Kidney (tissue), 14 donors: ENCODE data around the gene ZNF692. TPM values are rescaled to one million over a fixed set of nuclear protein-coding genes. Genes with fewer than 3 reads are reported as not detected.
A peak's percentile ranks its signal among the peaks of the same experiment; 100 is the strongest.

ENCODE experiments used
- DNase-seq, 5 donors: peaks; one replicate each; pipeline ENCODE4 v3.0.0-alpha.2; 2013 to 2020
- FAIRE-seq: peaks from 2 replicates; lab custom pipeline; 2012; peaks lifted over from hg19 to GRCh38; lab: Jason Lieb, UNC
- H3K27ac ChIP-seq, 2 donors: one replicate each; pipeline ENCODE4 v1.7.0; 2013; ENCODE audit warnings: low read depth in 2 of 2, low read length in 2 of 2, inconsistent platforms in 1 of 2
- H3K27me3 ChIP-seq: one replicate; pipeline ENCODE4 v1.7.1; 2013; ENCODE audit warnings: low read length, inconsistent platforms; ENCODE audit not compliant: control insufficient read depth, insufficient read depth
- H3K36me3 ChIP-seq, 3 donors: one replicate each; pipeline versions ENCODE4 v1.7.0 to v1.7.1; 2013; ENCODE audit warnings: low read length in 3 of 3, control low read depth in 1 of 3, inconsistent platforms in 1 of 3; ENCODE audit not compliant: insufficient read depth in 3 of 3, control insufficient read depth in 2 of 3
- H3K4me1 ChIP-seq, 3 donors: one replicate each; pipeline versions ENCODE4 v1.7.0 to v1.7.1; 2013; ENCODE audit warnings: low read length in 3 of 3, inconsistent platforms in 1 of 3, low read depth in 1 of 3; ENCODE audit not compliant: control insufficient read depth in 2 of 3, insufficient read depth in 2 of 3
- H3K4me3 ChIP-seq, 3 donors: one replicate each; pipeline versions ENCODE4 v1.7.0 to v1.8.1; 2013; ENCODE audit warnings: low read length in 3 of 3, control low read depth in 1 of 3, inconsistent platforms in 1 of 3
- H3K9ac ChIP-seq, 3 donors: one replicate each; pipeline versions ENCODE4 v1.7.0 to v1.7.1; 2013; ENCODE audit warnings: low read length in 3 of 3, control low read depth in 1 of 3, inconsistent platforms in 1 of 3
- H3K9me3 ChIP-seq, 3 donors: one replicate each; pipeline versions ENCODE4 v1.7.0 to v1.7.1; 2013; ENCODE audit warnings: low read length in 3 of 3, control low read depth in 1 of 3, inconsistent platforms in 1 of 3; ENCODE audit not compliant: control insufficient read depth in 2 of 3, insufficient read depth in 1 of 3
- CTCF ChIP-seq: IDR thresholded peaks from 3 replicates; pipeline ENCODE4 v1.5.1; 2012; ENCODE audit warnings: mild to moderate bottlenecking, moderate library complexity, borderline replicate concordance; ENCODE audit not compliant: insufficient read depth; ENCODE audit errors: extremely low read depth
- intact Hi-C: fragments of 100-400 bp; cut with DNase I; formaldehyde crosslinking; loops from one replicate; pipeline ENCODE4 v1.11.1; 2022
- polyA plus RNA-seq: library from polyadenylated mRNA; stranded (reverse); fragments of 350-450 nt; fragmentation: Illumina TruSeq; extraction: RNeasy Lipid Tissue Mini Kit (QIAGEN cat#74804); gene quantifications from one replicate; pipeline ENCODE4 v1.2.3, GENCODE V29; 2014; ENCODE audit warnings: low read depth, low replicate concordance; ENCODE audit not compliant: insufficient read depth
- total RNA-seq: library from RNA; stranded (reverse); fragmentation: NEBNext Ultra II Directional; extraction: Animal tissue kit (Norgen Biotek cat#: 25700); gene quantifications from one replicate; pipeline ENCODE4 v1.2.1, GENCODE V29; 2021
- donor health status: control.
- donor health status: control.
- donor health status: control.
- donor health status: control.
- donor health status: control.
- donor health status: DM: yes; HTN: yes; CAD: no.
- donor health status: Normal renal cell carcinoma (clear cell type).

ZNF692 gene
- total and polyA plus RNA-seq, 2 donors from 2014 or later: 29.6 to 34.4 TPM

- H3K9ac ChIP-seq: no peak overlapping the region
- no peak for FAIRE-seq
- no peak overlapping the region for H3K27ac ChIP-seq
- peaks cover 0 to 22% (median 6%) of the 10 kb centered on the region in 3 donors for H3K4me1 ChIP-seq
- no peaks in the 10 kb centered on the region for H3K9me3 ChIP-seq
- H3K36me3 ChIP-seq: peaks cover 0 to 17% (median 14%) of the 10 kb centered on the region in 3 donors
- intact Hi-C loops: no loop called here
- H3K4me3 ChIP-seq: no peak overlapping the region
- DNase-seq: peak in 2 of 5 donors; percentile 42 to 67
- TF ChIP-seq CTCF: peak; percentile 50
- H3K27me3 ChIP-seq: no peaks in the 10 kb centered on the region
Measured at GRCh38 chr1:248841702-248842395, 17.0 kb downstream of the ZNF692 start.

- Histone ChIP-seq H3K9me3 (no peaks in the 10 kb centered on the region), H3K9ac (no peak overlapping the region), H3K4me1 (peaks cover 0 to 22% (median 6%) of the 10 kb centered on the region in 3 donors), H3K4me3 (no peak overlapping the region), H3K36me3 (peaks cover 0 to 9% (median 7%) of the 10 kb centered on the region in 3 donors), H3K27ac (no peak overlapping the region), H3K27me3 (no peaks in the 10 kb centered on the region)
- no peak for DNase-seq
- TF ChIP-seq CTCF: no peak
- intact Hi-C loops: no loop called here
- FAIRE-seq: no peak
Measured at GRCh38 chr1:248840946-248841345, 17.9 kb downstream of the ZNF692 start.

GRCh38 chr1:248839168-248839555 is 19.7 kb downstream of the ZNF692 start:
- TF ChIP-seq CTCF: no peak
- no peak for FAIRE-seq

More at GRCh38 chr1:248839168-248839555, 19.7 kb downstream of the ZNF692 start:
- H3K4me3 ChIP-seq: peak overlapping the region; percentile 81 to 92 (median 85)
- intact Hi-C loops: no loop called here
- peak overlapping the region; percentile 100 for H3K27ac ChIP-seq
- DNase-seq: no peak
- H3K27me3 ChIP-seq: no peaks in the 10 kb centered on the region
- H3K36me3 ChIP-seq: no peaks in the 10 kb centered on the region
- H3K9ac ChIP-seq: peak overlapping the region; percentile 85 to 99 (median 87)
- H3K4me1 ChIP-seq: peaks cover 0 to 22% (median 6%) of the 10 kb centered on the region in 3 donors
- no peaks in the 10 kb centered on the region for H3K9me3 ChIP-seq
